ENCODE results near the gene FREY1. TPM values are rescaled to one million over a fixed set of nuclear protein-coding genes. Genes with fewer than 3 reads are reported as not detected.

The FREY1 gene
- total and polyA plus RNA-seq, 7 donors, result 0.14 to 0.56 (median 0.37) TPM; not detected in 4

- Histone ChIP-seq H3K27ac (no peak overlapping the region), H3K4me3 (no peak overlapping the region), H3K9me3 (no peaks in the 10 kb centered on the region), H3K36me3 (ENCODE audit: insufficient read depth in 1 of 2, low read depth in 1 of 2) (peaks cover 0 to 44% of the 10 kb centered on the region in 2 donors), H3K4me1 (no peaks in the 10 kb centered on the region), H3K27me3 (ENCODE audit: insufficient read depth in 3 of 3, low read length in 2 of 3) (no peaks in the 10 kb centered on the region)
- no peak for TF ChIP-seq CTCF (IDR thresholded peaks at IDR 0.05)
- DNase-seq (no peak), ATAC-seq (peak in 1 of 4 donors; percentile 8)
- WGBS, 3 donors, result 63 to 76% (median 68%) methylated on average over 8 of the region's 8 CpGs
- intact Hi-C loops (cut with DNase I), result no loop called here
Measured at GRCh38 chr11:45930951-45931570, 24.0 kb upstream of the FREY1 start.

- Histone ChIP-seq H3K4me3 (no peak overlapping the region), H3K27me3 (ENCODE audit: insufficient read depth in 3 of 3, low read length in 2 of 3) (peaks cover 0 to 7% (median 0%) of the 10 kb centered on the region in 3 donors), H3K9me3 (no peaks in the 10 kb centered on the region), H3K36me3 (ENCODE audit: insufficient read depth in 1 of 2, low read depth in 1 of 2) (peaks cover 0 to 36% of the 10 kb centered on the region in 2 donors), H3K27ac (no peak overlapping the region), H3K4me1 (no peaks in the 10 kb centered on the region)
- ATAC-seq (peak; percentile 33 to 54 (median 44)), DNase-seq (no peak)
- WGBS, 3 donors, result 31 to 44% (median 44%) methylated on average over 14 of the region's 14 CpGs
- intact Hi-C loops (cut with DNase I), result no loop called here
- no peak for TF ChIP-seq CTCF (IDR thresholded peaks at IDR 0.05)
Measured at GRCh38 chr11:45930031-45930794, 23.1 kb upstream of the FREY1 start.

- intact Hi-C loops (cut with DNase I), result no loop called here
- DNase-seq, result no peak
- Histone ChIP-seq H3K4me3 (no peak overlapping the region), H3K27ac (no peak overlapping the region), H3K27me3 (ENCODE audit: insufficient read depth in 3 of 3, low read length in 2 of 3) (peaks cover 0 to 13% (median 3%) of the 10 kb centered on the region in 3 donors), H3K4me1 (no peaks in the 10 kb centered on the region), H3K9me3 (no peaks in the 10 kb centered on the region), H3K36me3 (ENCODE audit: insufficient read depth in 1 of 2, low read depth in 1 of 2) (peaks cover 0 to 29% of the 10 kb centered on the region in 2 donors)
- 71 to 75% (median 72%) methylated on average over 10 of the region's 10 CpGs for WGBS, 3 donors
- no peak for TF ChIP-seq CTCF (IDR thresholded peaks at IDR 0.05)
- no peak for ATAC-seq
Measured at GRCh38 chr11:45929486-45930030, 22.5 kb upstream of the FREY1 start.

- Histone ChIP-seq H3K27me3 (ENCODE audit: insufficient read depth in 3 of 3, low read length in 2 of 3) (peaks cover 0 to 16% (median 3%) of the 10 kb centered on the region in 3 donors), H3K27ac (no peak overlapping the region), H3K4me1 (no peaks in the 10 kb centered on the region), H3K4me3 (no peak overlapping the region), H3K36me3 (ENCODE audit: insufficient read depth in 1 of 2, low read depth in 1 of 2) (peaks cover 0 to 21% of the 10 kb centered on the region in 2 donors), H3K9me3 (no peaks in the 10 kb centered on the region)
- WGBS, 3 donors, result 72 to 78% (median 74%) methylated on average over 13 of the region's 13 CpGs
- intact Hi-C loops (cut with DNase I), result no loop called here
- no peak for ATAC-seq
- no peak for TF ChIP-seq CTCF (IDR thresholded peaks at IDR 0.05)
- DNase-seq, result no peak
Measured at GRCh38 chr11:45928535-45929215, 21.6 kb upstream of the FREY1 start.

All from psoas muscle (tissue), 8 donors.